HG02884 (cell line): Measurements from ENCODE around the gene SH3BP2.
A peak's percentile ranks its signal among the peaks of the same experiment; 100 is the strongest.

Source experiments
- ATAC-seq: cut with Tn5 transposase; IDR thresholded peaks from one replicate; pipeline ENCODE4 v1.9.1; 2021; ENCODE audit warnings: mild to moderate bottlenecking, moderate library complexity; ENCODE audit not compliant: unreplicated experiment

Gene SH3BP2, protein sequence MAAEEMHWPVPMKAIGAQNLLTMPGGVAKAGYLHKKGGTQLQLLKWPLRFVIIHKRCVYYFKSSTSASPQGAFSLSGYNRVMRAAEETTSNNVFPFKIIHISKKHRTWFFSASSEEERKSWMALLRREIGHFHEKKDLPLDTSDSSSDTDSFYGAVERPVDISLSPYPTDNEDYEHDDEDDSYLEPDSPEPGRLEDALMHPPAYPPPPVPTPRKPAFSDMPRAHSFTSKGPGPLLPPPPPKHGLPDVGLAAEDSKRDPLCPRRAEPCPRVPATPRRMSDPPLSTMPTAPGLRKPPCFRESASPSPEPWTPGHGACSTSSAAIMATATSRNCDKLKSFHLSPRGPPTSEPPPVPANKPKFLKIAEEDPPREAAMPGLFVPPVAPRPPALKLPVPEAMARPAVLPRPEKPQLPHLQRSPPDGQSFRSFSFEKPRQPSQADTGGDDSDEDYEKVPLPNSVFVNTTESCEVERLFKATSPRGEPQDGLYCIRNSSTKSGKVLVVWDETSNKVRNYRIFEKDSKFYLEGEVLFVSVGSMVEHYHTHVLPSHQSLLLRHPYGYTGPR

GRCh38 chr4:2792711-2793585 is at the start of gene SH3BP2:
Gene SH3BP2 (plus strand): TSS chr4:2793085. CDS start chr4:2820618, 27,533 bp downstream.
- ATAC-seq = no peak

- ATAC-seq = no peak
Observed at GRCh38 chr4:2743518-2744445, 49.1 kb upstream of the SH3BP2 start.

- no peak for ATAC-seq
Observed at GRCh38 chr4:2744576-2745270, 48.2 kb upstream of the SH3BP2 start.

DNA sequence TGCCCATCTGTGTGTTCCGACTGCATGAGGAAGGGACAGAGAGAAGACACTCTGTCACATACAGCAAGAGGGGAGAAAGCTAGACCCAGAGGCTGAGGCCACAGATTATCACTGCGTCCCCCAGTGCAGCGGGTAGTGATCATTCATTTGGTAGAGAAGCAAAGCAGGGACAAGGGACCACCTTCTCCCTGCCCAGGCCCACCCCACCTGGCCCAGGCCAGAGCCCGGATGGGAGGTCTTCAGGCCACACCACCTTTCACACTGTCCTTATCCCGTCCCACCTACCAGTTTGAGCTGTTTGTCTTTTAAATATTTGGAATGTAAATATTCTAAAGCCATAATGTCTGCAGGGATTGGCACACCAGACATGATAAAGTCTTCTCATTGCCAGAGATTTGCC is 47.4 kb upstream of the SH3BP2 start:
- ATAC-seq = no peak

GRCh38 chr4:2745981-2746806 is 46.7 kb upstream of the SH3BP2 start:
- peak; percentile 94 for ATAC-seq

- no peak for ATAC-seq
Observed at GRCh38 chr4:2746891-2747695, 45.8 kb upstream of the SH3BP2 start.

DNA sequence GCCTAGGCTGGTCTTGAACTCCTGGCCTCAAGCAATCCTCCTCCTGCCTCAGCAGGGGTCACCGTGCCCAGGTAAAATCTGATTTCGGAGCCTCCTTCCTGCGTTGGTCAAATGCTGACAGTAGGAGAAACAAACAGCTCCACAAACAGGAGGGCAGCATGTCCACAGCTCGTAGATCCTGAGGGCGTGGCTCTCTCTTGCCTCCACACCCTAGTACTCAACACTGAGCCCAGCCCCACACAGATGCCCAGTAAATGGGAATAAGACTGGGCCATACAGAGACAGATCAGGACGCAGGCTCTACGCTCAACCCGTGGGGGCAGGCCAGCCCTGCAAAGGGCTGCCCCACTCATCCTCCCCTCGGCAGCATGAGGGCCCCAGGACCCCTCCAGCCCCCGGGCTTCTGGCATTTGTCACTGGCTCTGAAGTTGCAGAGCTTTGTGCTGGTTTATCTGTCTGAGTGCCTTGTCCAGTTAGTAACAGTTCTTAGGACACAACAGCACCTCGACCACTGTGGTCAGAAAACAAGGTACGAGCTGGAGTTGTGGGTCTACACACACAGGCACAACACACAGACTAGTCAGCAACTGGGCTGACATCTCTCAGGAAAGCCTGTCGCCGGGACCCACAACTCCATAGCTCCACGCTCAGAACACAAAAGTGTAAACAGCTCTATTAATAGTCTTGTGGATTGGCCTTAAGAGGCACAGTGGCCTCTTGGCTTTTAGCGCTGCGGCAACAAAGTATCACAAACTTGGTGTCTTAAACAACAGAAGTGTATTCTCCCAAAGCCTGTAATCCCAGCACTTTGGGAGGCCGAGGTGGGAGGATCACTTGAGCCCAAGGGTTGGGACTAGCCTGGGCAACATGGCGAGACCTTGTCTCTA is 41.9 kb upstream of the SH3BP2 start:
- ATAC-seq = no peak

GRCh38 chr4:2753436-2753835 is 39.4 kb upstream of the SH3BP2 start:
- no peak for ATAC-seq

DNA sequence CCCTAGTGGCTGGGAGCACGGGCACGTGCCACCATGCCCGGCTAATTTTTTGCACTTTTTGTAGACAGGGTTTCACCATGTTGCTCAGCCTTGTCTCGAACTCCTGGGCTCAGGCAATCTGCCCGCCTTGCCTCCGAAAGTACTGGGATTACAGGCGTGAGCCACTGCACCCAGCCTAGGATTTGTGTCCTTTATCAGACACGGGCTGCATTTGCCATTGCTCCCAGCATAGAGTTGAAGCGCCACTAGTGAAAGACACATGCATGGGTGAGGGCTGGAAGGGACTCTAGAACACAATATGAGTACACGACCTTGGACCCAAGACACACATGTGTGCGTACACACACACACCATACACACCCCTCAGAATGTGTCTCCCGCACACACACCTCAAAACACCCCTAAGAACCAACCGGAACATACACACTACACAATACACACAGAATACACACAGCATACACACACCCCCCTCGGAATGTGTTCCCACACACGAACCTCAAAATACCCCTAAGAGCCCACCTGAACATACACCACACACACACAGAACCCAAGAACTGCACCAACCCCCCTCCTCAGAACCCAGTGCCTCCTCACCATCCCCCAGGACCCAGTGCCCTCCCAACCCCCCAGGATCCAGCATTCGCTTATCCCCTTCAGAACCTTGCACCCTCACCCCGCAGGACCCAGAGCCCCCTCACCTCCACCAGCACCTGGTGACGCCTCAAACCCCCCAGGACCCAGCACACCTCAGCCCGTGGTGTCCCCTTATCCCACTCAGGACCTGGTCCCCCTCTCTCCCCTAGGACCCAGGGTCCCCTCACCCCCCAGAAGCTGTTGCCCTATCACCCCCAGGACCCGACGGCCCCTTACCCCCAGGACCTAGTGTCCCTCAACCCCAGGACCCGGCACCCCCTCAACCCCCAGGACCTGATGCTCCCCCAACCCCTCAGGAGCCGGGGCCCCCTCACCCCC is 37.8 kb upstream of the SH3BP2 start:
- no peak for ATAC-seq

DNA sequence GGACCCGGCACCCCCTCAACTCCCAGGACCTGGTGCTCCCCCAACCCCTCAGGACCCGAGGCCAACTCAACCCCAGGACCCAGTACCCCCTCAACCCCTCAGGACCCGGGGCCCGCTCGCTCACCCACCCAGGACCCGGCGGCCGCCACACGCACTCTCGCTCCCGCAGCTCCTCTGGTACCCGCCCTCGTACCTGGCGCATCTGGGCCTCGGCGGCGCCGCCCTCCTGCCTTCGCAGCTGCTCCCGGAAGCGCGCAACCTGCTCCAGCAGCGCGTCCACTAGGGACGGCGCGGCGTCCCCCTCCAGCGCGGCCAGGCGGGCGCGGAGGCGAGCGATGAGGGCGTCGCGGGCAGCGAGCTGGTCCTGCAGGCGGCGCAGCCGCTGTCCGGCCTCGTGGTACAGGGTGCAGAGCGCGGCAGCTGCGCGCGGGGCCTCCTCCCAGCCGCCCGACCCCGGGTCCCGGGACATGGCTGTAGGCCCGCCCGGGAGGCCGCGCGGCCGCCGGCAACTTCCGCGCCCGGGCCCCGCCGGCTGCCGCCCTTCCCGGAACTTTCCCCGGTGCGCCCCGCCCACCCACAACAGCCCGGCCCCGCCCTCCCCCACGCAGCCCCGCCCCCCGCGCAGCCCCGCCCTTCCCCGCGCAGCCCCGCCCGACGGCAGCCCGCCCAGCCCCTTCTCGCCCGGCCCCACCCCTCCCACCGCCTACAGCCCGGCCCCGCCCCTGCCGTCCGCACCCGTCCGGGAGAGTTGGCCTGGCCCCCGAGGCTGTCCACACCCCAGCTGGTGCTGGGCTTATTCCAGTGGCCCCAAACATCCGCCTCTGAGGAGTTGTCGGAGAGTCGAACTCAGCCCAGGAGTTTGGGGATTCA is 36.8 kb upstream of the SH3BP2 start, which contains the start of gene TNIP2:
TSS of gene TNIP2 (minus strand) at position 516 of the 870 bp plus-strand sequence. CDS start at position 469, 47 bp downstream.
- ATAC-seq = peak; percentile 57

DNA sequence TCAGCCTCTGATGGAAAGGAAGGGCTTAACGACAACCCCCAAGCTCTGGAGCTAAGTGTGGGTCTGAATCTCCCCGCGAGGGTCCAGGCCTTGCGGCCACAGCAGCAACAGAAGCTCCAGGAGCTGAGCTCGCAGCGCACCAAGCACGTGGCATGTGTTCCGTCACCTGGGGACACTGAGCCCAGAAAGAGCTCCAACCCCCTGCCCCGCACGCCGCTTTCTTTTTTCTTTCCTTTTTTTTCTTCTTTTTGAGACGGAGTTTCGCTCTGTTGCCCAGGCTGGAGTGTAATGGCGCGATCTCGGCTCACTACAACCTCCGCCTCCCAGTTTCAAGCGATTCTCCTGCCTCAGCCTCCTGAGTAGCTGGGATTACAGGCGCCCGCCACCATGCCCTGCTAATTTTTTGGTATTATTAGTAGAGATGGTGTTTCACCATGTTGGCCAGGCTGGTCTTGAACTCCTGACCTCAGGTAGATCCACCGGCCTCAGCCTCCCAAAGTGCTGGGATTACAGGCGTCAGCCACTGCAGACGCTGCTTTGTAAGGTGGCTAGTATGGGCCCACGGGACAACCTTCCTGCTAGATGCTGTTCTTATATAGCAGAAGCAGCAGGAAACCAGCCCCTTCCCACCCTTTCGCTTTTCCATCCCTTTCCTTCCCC is 36.1 kb upstream of the SH3BP2 start:
- no peak for ATAC-seq

GRCh38 chr4:2757426-2757825 is 35.5 kb upstream of the SH3BP2 start:
- no peak for ATAC-seq

- ATAC-seq = no peak
Observed at GRCh38 chr4:2761035-2761923, 31.6 kb upstream of the SH3BP2 start.
